ENCODE results near the gene ZFP92. TPM values are rescaled to one million over a fixed set of nuclear protein-coding genes. Genes with fewer than 3 reads are reported as not detected.

ZFP92 gene
- 0.49 TPM for total RNA-seq
- long read RNA-seq = 0 reads

- Histone ChIP-seq H3K27ac (replicated peaks) (peak within 1 kb of the TSS; percentile 44), H3K27me3 (ENCODE audit: low read depth) (peaks cover 8% of the 10 kb centered on the region), H3K4me3 (peak within 1 kb of the TSS; percentile 68), H3K9me3 (replicated peaks) (no peaks in the 10 kb centered on the region), H3K4me1 (peaks cover 5% of the 10 kb centered on the region), H3K36me3 (no peaks in the 10 kb centered on the region)
- intact Hi-C loops (cut with micrococcal nuclease) = no loop called here
- DNase-seq = peak; percentile 38
- no peak for TF ChIP-seq CTCF (IDR thresholded peaks at IDR 0.05; ENCODE audit: borderline replicate concordance)
Observed at GRCh38 chrX:153411255-153411987, at the start of gene ZFP92. TSS of gene ZFP92 (plus strand) at chrX:153411472. CDS start at chrX:153418323, 6,851 bp downstream.

DNA sequence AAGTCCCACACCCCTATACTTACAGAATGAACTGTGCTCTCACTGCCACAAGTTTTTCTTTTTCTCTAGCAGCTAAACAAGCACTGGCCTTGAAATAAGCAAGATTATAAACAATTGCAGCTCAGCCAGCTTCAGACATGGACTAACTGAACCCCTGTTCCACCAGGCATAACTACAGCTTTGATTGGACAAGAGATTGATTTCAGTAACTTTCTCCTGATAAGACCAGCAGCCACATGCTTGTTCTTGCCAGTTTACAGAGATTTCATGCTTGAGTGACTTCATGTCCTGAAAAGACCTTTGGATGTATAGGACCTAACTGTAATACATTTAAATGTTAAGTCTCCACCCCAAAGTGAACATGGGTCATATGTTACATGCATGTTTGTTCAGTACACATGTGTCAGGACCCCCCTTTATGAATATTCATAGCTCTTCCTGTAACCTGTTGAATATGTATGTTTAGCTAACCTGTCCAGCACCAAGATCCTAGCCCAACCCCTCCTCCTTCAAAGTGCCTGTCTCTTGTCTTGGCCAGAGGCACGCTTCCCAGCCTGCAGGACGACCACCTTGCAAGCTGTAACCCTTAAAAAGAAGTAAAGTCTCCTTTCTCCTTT, 49.4 kb upstream of the ZFP92 start:
- H3K4me3 ChIP-seq = no peak overlapping the region
- intact Hi-C loops (cut with micrococcal nuclease) = no loop called here
- DNase-seq = no peak
- H3K27ac ChIP-seq (replicated peaks) = no peak overlapping the region
- no peaks in the 10 kb centered on the region for H3K4me1 ChIP-seq
- H3K27me3 ChIP-seq (ENCODE audit: low read depth) = no peaks in the 10 kb centered on the region
- no peaks in the 10 kb centered on the region for H3K36me3 ChIP-seq
- TF ChIP-seq CTCF (IDR thresholded peaks at IDR 0.05; ENCODE audit: borderline replicate concordance) = no peak
- no peaks in the 10 kb centered on the region for H3K9me3 ChIP-seq (replicated peaks)

- no peak for TF ChIP-seq CTCF (IDR thresholded peaks at IDR 0.05; ENCODE audit: borderline replicate concordance)
- Histone ChIP-seq H3K4me3 (no peak overlapping the region), H3K4me1 (no peaks in the 10 kb centered on the region), H3K27me3 (ENCODE audit: low read depth) (no peaks in the 10 kb centered on the region), H3K9me3 (replicated peaks) (no peaks in the 10 kb centered on the region), H3K36me3 (no peaks in the 10 kb centered on the region), H3K27ac (replicated peaks) (no peak overlapping the region)
- intact Hi-C loops (cut with micrococcal nuclease) = no loop called here
- DNase-seq = no peak
Observed at GRCh38 chrX:153365670-153366069, 45.6 kb upstream of the ZFP92 start.

- no peak overlapping the region for H3K27ac ChIP-seq (replicated peaks)
- H3K27me3 ChIP-seq (ENCODE audit: low read depth) = no peaks in the 10 kb centered on the region
- H3K4me3 ChIP-seq = no peak overlapping the region
- H3K36me3 ChIP-seq = no peaks in the 10 kb centered on the region
- DNase-seq = no peak
- no peaks in the 10 kb centered on the region for H3K9me3 ChIP-seq (replicated peaks)
- no peaks in the 10 kb centered on the region for H3K4me1 ChIP-seq
- intact Hi-C loops (cut with micrococcal nuclease) = no loop called here
- TF ChIP-seq CTCF (IDR thresholded peaks at IDR 0.05; ENCODE audit: borderline replicate concordance) = no peak
Observed at GRCh38 chrX:153366119-153366518, 45.2 kb upstream of the ZFP92 start.

DNA sequence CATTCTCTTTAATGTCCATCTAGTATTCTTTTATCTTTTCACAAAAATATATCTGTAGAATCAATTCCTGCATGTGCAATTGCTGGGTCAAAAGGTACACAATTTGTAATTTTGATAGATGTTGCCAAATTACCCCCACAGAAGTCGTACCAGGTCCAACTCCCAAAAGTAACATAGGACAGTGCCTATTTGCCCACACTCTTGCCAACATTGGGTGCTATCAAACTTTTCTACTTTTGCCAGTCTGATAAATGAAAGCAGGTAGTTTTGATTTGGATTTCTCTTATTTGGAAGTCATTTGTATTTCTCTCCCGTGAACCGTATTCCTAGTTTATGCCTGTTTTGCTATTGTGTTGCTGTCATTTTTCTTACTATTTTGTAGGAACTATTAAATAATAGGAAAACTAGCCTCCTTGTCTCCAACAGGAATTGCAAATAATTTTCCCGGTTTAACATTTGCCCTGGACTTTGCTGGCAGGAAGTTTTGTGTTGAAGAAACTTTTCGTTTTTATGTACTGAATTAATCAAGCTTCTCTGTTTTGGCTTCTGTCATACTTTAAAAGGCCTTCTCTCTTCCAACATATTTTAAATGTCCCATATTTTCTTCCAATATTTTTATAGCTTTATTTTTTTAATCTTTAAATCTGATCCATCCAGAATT, 44.3 kb upstream of the ZFP92 start:
- H3K4me3 ChIP-seq = no peak overlapping the region
- H3K27ac ChIP-seq (replicated peaks) = no peak overlapping the region
- intact Hi-C loops (cut with micrococcal nuclease) = no loop called here
- no peak for DNase-seq
- no peaks in the 10 kb centered on the region for H3K27me3 ChIP-seq (ENCODE audit: low read depth)
- H3K9me3 ChIP-seq (replicated peaks) = no peaks in the 10 kb centered on the region
- no peaks in the 10 kb centered on the region for H3K36me3 ChIP-seq
- H3K4me1 ChIP-seq = no peaks in the 10 kb centered on the region
- TF ChIP-seq CTCF (IDR thresholded peaks at IDR 0.05; ENCODE audit: borderline replicate concordance) = no peak

All from left ventricle myocardium inferior (tissue), 1 donor.